Endometrial microvascular endothelial cells (primary cell): ENCODE measurements around the gene ADAT3. TPM values are rescaled to one million over a fixed set of nuclear protein-coding genes. Genes with fewer than 3 reads are reported as not detected.
"Not testable (repeated sequence)": the region's sequence is repeated elsewhere in the genome, so short reads cannot be mapped to it uniquely, and the experiment has no call there.

Experiments
- in situ Hi-C: cut with HindIII; loops from 2 replicates; pipeline ENCODE4 v1.10.0; 2017; ENCODE audit warnings: low sequenced_read_pairs, low pct_unique_long_range_greater_than_20kb; ENCODE audit errors: inconsistent ontology term
- total RNA-seq: library from RNA; depleted of rRNA; stranded (reverse); fragments of >200 nt; gene quantifications from one replicate; pipeline ENCODE4 v1.2.3, GENCODE V29; 2015; ENCODE audit errors: inconsistent ontology term

Gene ADAT3
- total RNA-seq, 1 donor from 2014 or later, result 15.5 TPM

GRCh38 chr19:1881393-1882088, 23.7 kb upstream of the ADAT3 start:
- in situ Hi-C loops, result not testable (repeated sequence)

GRCh38 chr19:1882089-1882785, 23.0 kb upstream of the ADAT3 start:
- in situ Hi-C loops, result no loop called here

GRCh38 chr19:1882786-1883692, 22.2 kb upstream of the ADAT3 start:
- in situ Hi-C loops, result no loop called here

- in situ Hi-C loops, result no loop called here
Observed at GRCh38 chr19:1883784-1884183, 21.4 kb upstream of the ADAT3 start.

GRCh38 chr19:1884291-1884718, 20.9 kb upstream of the ADAT3 start:
- in situ Hi-C loops, result no loop called here

- in situ Hi-C loops, result no loop called here
Observed at GRCh38 chr19:1884719-1885334, 20.4 kb upstream of the ADAT3 start.

GRCh38 chr19:1885398-1886119, 19.6 kb upstream of the ADAT3 start, which contains the start of gene ABHD17A:
Gene ABHD17A, minus strand, starts transcription at chr19:1885496. Its CDS starts 3,930 bp downstream, at chr19:1881566.
- in situ Hi-C loops, result not testable (repeated sequence)

- in situ Hi-C loops, result not testable (repeated sequence)
Observed at GRCh38 chr19:1886360-1886759, 18.8 kb upstream of the ADAT3 start.

GRCh38 chr19:1888385-1888784, 16.8 kb upstream of the ADAT3 start:
- in situ Hi-C loops, result no loop called here

- in situ Hi-C loops, result no loop called here
Observed at GRCh38 chr19:1889907-1890306, 15.3 kb upstream of the ADAT3 start.

- in situ Hi-C loops, result no loop called here
Observed at GRCh38 chr19:1893791-1894190, 11.4 kb upstream of the ADAT3 start.

GRCh38 chr19:1896508-1896907, 8.7 kb upstream of the ADAT3 start:
- in situ Hi-C loops, result no loop called here

- in situ Hi-C loops, result no loop called here
Observed at GRCh38 chr19:1901940-1902404, 3.2 kb upstream of the ADAT3 start.

- in situ Hi-C loops, result no loop called here
Observed at GRCh38 chr19:1902923-1903322, 2.3 kb upstream of the ADAT3 start.

GRCh38 chr19:1904860-1905109, 414 bp upstream of the ADAT3 start:
- in situ Hi-C loops, result no loop called here

- in situ Hi-C loops, result no loop called here
Observed at GRCh38 chr19:1905863-1906375, 720 bp downstream of the ADAT3 start.

GRCh38 chr19:1906985-1907562, 1.9 kb downstream of the ADAT3 start:
- in situ Hi-C loops, result no loop called here
